A549 (cell line): Measurements from ENCODE around the gene CD164.

Source experiments
- CTCF ChIP-seq: fragments of >200 bp; sonication (Bioruptor Twin); formaldehyde crosslinking; IDR thresholded peaks from 3 replicates; pipeline ENCODE4 v1.5.1; 2016
- RAD21 ChIP-seq, 2 experiments: fragments of >200 bp in 1 of 2; sonication (Bioruptor Twin) in 1 of 2; formaldehyde crosslinking in 1 of 2; IDR thresholded peaks in 1 of 2; conservative IDR thresholded peaks in 1 of 2; 2 replicates in 1 of 2; 3 replicates in 1 of 2; pipeline ENCODE4 v1.6.1; 2012 to 2018; ENCODE audit warnings: inconsistent platforms in 1 of 2
- SMC3 ChIP-seq: fragments of >200 bp; sonication (Bioruptor Twin); formaldehyde crosslinking; IDR thresholded peaks from 3 replicates; pipeline ENCODE4 v1.6.1; 2018; ENCODE audit warnings: inconsistent platforms

GRCh38 chr6:109358204-109358603, 24.1 kb downstream of the CD164 start:
- TF ChIP-seq CTCF (no peak), SMC3 (no peak), RAD21 (conservative IDR thresholded peaks at IDR 0.05 in 1 of 2, IDR thresholded peaks at IDR 0.05 in 1 of 2) (no peak)
